Stimulated activated CD4-positive, alpha-beta T cell treated with anti-CD3 and anti-CD28 coated beads, TNF-alpha, amount 100 ng/mL, for 24 hours (primary cell): ENCODE data around the gene NBPF4.
"Not testable (repeated sequence)": the region's sequence is repeated elsewhere in the genome, so short reads cannot be mapped to it uniquely, and the experiment has no call there.

Experiments
- DNase-seq, 3 experiments: peaks; one replicate each; pipeline ENCODE4 v3.0.0-alpha.2; 2020; ENCODE audit warnings: low read depth in 3 of 3

Gene NBPF4, protein sequence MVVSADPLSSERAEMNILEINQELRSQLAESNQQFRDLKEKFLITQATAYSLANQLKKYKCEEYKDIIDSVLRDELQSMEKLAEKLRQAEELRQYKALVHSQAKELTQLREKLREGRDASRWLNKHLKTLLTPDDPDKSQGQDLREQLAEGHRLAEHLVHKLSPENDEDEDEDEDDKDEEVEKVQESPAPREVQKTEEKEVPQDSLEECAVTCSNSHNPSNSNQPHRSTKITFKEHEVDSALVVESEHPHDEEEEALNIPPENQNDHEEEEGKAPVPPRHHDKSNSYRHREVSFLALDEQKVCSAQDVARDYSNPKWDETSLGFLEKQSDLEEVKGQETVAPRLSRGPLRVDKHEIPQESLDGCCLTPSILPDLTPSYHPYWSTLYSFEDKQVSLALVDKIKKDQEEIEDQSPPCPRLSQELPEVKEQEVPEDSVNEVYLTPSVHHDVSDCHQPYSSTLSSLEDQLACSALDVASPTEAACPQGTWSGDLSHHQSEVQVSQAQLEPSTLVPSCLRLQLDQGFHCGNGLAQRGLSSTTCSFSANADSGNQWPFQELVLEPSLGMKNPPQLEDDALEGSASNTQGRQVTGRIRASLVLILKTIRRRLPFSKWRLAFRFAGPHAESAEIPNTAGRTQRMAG

DNA sequence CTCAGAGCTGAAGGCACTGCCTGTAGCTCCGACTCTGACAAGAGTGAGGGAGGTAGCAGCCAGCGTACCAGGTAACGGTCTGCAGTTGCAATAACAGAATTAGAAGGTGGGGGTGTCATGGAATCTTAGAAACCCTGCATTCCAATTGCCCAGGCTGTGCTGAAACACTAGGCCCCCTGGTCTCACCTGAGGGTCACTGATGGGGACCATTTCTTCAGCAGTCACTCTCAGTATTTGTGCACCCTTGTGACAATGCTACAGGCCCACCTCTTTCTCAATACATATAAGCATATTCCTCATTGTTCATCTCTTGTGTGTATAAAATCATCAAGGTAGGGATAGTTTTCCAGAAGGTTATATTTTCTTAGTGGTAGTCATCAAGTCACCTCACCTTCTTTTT lies at the start of gene NBPF4:
TSS of gene NBPF4 (minus strand) at position 101 of the 400 bp plus-strand sequence. CDS start 315 bp downstream, outside the sequence.
- DNase-seq = not testable (repeated sequence)

DNA sequence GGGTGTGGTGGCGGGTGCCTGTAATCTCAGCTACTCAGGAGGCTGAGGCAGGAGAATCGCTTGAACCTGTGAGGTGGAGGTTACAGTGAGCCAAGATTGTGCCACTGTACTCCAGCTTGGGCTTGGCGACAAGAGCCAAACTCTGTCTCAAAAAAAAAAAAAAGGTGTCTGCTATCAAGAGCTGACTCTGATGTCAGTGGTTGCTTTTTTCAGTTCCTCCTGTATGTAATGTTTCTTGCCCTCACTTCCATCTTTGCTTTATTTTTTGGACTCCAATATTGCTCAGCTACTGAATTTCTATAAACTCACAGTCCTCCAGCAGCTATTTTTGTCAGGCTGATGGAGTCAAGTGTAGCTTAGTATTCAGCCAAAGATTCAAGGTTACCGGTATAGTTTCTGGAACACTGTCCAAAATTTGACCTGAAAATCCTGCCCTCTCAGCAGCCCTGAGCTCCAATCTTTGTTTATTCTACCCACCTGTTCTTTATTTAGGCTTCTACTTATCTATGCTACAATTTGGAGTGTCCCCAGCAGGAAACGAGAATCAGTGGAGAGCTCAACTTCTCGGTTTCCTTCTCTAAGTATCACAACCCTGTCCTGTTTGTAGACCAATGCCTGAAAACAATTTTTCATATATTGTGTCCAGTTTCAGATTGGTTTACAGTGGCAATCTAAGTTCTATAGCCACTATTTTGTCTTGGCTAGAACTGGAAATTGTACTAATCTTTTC lies 38.8 kb upstream of the NBPF4 start:
- not testable (repeated sequence) for DNase-seq

DNA sequence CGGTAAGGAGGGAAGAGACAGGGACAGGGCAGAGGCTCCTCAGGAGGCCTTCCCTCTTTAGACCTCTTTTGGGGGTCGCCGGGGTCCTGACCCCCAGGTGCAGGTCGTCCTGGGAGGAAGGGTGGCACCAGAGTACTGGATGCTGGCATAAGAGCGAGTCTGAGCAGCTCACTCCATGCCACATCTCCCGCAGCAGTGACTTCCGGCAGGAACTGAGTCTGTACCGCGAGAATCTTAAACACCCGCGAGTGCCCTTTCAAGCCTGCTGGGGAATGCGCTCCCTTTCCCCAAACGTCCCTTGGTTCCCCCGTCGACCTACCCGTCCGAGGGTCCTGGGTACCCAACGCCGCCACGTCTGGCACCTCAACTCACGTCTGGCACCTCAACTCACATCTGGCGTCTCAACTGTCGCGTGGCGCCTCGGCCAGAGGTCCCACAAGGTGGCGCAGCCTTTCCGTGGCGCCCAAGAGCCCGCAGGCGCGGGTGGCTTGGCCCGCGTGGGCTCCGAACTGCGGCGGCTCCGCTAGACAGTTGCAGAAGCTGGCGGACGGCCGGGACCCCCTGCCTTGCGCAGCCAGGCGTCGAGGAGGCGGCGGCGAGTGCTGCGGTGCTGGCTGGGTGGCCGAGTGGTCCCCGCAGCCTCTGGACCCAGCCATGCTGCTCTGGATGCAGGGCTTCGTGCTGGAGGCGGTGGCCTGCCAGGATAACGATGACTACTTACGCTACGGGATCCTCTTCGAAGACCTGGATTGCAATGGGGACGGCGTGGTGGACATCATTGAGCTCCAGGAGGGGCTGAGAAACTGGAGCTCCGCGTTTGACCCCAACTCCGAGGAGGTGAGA lies 28.8 kb upstream of the NBPF4 start:
- not testable (repeated sequence) for DNase-seq

DNA sequence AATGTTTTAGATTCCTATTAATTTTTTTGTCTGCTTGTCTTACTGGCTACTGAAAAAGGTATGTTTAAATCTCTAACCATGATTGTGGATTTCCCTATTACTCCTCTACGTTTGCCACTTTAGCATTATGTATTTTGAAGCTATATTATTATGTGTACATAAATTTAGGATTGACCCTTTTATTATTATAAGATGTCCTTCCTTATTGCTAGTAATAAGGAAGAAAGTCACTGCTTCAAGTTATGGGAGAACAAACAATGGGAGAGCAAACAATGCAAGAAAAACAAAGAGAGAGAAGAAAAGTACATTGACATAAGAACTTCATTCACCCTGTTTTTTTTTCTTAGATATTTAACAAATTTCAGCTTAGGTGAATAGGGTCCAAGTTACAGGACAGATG lies 23.2 kb upstream of the NBPF4 start:
- not testable (repeated sequence) for DNase-seq

DNA sequence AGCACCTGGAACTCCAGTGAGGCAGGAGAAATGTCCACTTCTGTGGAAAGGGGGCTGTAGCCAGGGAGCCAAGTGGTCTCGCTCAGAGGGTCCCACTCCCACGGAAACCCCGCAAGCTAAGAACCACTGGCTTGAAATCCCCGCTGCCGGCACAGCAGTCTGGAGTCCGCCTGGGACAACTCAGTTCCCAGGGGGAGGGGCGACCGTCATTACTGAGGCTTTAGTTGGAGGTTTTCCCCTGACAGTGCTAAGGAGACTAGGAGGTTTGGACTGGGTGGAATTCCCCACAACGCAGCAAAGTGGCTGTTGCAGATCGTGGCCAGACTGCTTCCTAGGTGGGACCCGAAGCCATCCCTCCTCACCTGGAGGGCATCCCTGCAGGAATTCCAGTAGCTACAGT lies 18.1 kb upstream of the NBPF4 start:
- DNase-seq = not testable (repeated sequence)

DNA sequence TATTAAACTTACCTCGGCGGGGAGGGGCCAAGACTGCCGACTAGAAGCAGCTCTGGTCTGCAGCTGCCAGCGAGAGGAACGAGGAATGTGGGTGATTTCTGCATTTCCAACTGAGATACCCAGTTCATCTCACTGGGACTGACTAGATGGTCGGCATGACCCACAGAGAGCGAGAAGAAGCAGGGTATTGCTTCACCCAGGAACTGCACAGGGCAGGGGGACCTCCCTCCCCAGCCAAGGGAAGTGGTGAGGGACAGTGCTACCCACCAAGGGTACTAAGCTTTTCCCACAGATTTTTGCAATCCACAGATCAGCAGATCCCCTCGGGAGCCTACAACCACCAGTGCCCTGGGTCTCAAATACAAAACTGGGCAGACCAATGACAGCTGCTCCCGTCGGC lies 17.6 kb upstream of the NBPF4 start:
- DNase-seq = not testable (repeated sequence)

DNA sequence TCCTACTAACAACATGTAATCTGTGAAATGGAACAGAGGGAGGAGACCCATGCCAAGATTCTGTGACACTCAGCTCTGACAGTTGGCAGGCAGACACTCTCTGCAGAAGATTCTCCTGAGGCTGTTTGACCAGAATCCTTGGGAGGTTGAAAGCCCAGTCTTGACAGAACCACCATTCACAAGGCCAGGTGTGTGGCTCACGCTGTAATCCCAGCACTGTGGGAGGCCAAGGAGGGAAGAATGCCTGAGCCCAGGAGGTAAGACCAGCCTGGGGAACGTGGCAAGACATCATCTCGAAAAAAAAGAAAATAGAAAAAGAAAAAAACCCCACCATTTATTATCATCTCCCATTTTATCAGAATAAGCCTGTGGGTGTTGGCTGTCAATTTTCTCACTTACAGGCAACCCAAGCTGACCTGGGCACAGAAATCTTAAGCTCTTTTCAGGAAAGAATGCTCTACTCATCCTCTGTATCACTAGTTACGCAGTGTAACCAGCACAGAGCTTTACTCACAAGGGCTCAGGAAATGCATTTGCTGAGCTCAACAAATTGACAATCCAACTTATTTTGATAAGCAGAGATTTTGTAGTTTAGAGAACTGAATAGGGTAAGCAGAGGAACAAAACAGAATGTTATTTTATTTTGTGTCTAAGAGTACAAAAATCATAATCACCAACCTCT lies 16.8 kb upstream of the NBPF4 start:
- not testable (repeated sequence) for DNase-seq

DNA sequence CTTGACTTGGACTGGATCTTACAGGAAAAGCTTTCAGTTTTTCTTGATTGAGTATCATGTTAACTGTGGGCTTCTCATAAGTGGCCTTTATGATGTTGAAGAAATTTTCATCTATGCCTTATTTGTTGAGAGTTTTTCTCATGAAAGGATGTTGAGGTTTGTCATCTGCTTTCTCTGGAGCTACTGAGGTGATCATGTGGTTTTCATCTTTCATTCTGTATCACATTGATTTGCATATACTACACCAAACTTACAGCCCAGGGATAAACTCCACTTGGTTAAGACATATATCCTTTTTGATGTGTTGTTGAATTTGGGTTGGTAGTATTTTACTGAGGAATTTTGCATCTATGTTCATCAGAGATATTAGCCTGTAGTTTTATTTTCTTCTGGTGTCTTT lies 11.6 kb upstream of the NBPF4 start:
- not testable (repeated sequence) for DNase-seq

DNA sequence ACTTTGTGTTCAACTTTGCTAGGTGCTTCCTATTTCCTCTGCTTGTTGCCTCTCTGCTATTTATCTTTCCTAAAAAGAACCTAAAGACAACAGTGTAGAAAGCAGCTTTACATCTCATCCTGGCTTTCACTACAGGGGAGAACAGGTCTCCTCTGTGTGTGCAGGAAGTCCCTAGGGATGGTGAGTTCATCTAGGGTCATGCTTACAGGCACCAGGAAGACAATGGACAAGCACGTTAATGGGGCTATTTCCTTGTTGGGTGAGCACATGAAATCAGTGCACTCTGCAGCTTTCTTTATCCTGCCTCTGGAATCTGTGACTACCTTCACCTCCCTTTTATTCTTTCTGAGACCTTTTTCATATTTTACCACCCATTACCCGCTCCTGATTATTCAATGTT lies 4.5 kb downstream of the NBPF4 start:
- not testable (repeated sequence) for DNase-seq

DNA sequence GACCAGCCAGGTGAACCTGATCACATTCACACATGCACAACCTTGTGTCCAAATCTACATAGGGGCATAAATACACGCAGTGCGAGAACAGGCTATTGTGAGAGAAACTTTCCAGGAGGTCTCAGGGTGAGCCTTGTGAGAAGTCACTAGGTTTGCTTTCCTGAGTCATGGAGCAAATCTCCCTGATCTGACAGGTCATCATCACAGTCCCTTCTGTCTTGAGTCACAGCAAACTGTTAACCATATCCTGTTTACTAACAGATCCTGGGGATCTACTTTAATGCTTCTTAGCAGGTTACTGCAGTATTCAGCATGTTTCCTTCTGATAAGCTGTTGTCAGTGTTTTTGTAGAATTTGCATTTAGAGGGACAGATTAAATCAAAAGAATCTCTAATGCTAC lies 8.6 kb downstream of the NBPF4 start:
- not testable (repeated sequence) for DNase-seq

DNA sequence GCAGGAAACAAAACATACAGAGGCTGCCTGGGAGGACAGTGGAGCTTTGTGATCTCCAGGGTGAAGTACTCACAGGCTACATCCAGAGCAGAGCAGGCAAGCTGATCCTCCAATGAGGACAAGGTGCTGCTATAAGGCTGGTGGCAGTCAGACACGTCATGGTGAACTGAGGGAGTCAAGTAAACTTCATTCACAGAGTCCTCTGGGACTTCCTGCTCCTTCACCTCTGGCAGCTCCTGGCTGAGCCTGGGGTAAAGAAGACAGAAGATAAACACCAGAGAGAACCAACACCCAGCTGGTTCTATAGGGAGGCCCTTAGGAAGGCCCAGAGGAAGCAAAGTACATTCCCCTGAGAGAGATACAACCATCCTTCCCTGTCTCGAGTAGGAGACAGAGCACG lies 11.7 kb downstream of the NBPF4 start:
- DNase-seq = not testable (repeated sequence)

DNA sequence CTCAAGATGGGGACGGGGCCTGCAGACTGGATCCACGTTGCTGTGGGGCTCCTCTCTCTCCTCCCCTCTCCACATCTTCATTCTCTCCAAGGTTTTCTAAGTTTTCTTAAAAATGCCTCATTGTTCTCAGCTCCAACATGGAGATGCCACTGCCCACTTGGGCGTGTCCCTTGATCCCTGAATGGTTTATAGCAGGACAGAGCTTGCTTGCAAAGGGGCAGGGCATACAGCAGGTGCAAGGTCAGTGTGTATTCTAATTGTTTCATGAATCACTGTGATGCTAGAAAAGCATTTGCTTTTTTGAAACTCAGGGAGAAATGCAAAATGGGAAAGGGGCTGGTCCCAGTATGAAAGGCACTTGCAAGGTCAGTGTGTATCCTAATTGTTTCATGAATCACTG lies 13.9 kb downstream of the NBPF4 start:
- not testable (repeated sequence) for DNase-seq

DNA sequence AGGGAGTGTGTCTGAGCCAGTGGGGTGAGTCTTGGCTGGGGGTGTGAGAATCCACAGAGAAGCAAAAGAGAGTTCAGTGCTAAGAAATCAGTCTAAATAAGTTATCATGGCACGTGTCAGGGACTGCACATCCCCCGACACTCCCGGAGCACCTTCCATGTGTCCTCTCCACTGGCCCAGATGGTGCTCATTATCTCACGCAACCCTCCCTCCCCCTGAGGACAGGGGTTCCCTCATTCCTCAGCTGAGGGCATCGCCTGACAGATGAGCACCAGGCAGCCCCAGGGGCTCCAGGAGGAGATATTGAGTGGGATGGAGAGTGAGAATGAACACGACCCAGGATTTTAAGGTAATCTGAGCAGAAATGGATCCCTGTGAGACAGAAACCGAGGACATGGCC lies 16.1 kb downstream of the NBPF4 start:
- not testable (repeated sequence) for DNase-seq

DNA sequence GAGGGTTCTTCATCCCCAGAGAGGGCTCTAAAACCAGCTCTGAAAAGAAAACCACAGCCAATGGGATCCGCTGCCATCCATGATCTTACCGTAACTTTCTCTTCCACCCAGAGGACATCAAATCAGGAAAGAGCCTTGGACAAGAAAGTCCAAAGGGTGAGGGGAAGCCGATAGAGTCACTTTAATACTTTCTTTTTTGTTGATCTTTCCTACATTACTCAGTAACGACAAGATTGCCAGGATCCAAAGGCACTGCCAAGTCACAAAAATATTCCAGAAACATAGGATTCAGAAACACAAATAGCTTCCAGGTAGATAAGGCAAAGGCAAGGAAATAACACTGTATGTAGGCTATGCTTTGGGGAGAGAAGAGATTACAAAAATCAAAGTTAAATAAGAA lies 17.0 kb downstream of the NBPF4 start:
- not testable (repeated sequence) for DNase-seq

DNA sequence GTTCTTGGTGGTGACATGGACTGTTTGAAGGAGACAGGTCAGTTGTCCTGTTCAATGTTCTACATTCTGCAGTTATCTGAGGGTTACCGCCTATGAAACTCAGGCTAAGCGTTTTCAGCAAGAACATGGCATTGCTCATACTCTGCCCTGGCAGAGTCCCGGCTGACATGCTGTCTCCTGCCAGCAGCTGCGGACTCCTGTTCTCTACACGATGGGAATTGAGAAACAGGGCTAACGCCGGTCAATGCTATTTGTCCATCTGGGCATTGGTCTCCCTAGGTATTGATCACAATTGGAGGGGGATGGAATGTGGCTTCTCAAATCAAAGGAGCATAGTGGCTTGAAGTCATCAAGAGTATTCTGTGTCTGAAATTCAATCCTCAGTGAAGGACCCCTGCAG lies 20.6 kb downstream of the NBPF4 start:
- not testable (repeated sequence) for DNase-seq

DNA sequence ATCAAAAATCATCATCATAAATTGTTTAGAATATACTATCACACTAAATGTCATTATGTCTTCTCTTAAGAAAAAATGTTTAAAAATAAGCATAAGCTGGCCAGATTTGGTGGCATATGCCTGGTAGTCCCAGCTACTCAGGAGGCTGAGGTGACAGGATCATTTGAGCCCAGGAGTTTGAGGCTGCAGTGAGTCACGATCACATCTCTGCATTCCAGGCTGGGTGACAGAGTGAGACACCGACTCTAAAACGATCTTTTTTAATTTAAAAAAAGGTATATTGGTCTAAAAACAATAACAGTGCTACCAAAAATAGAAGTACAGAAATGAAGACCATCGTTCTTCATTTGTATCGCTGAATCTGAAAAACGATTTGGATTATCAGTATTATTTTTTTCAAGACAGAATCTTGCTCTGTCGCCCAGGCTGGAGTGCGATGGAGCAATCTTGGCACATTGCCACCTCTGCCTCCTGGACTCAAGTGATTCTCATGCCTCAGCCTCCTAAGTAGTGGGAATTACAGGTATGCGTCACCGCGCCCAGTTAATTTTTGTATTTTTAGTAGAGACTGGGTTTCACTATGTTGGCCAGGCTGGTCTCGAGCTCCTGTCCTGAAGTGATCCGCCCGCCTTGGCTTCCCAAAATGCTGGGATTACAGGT lies 26.2 kb downstream of the NBPF4 start:
- not testable (repeated sequence) for DNase-seq

DNA sequence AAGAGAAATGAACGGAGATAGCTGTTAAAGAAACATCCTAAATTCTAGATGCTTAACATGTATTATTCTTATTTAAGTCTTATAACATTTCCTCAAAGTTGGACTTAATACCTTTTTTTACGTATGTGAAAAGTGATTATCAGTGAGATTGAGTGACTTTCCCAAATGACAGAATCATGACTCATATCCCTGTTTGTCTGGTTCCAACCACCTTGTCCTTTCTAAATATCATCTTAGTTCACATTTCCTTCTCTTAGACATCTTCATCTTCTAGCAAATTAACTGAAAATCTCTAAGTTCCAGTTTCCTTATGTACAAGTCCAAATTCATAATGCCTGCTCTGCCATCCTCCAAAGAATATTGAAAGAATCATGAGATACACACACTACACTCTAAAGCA lies 26.9 kb downstream of the NBPF4 start:
- not testable (repeated sequence) for DNase-seq

DNA sequence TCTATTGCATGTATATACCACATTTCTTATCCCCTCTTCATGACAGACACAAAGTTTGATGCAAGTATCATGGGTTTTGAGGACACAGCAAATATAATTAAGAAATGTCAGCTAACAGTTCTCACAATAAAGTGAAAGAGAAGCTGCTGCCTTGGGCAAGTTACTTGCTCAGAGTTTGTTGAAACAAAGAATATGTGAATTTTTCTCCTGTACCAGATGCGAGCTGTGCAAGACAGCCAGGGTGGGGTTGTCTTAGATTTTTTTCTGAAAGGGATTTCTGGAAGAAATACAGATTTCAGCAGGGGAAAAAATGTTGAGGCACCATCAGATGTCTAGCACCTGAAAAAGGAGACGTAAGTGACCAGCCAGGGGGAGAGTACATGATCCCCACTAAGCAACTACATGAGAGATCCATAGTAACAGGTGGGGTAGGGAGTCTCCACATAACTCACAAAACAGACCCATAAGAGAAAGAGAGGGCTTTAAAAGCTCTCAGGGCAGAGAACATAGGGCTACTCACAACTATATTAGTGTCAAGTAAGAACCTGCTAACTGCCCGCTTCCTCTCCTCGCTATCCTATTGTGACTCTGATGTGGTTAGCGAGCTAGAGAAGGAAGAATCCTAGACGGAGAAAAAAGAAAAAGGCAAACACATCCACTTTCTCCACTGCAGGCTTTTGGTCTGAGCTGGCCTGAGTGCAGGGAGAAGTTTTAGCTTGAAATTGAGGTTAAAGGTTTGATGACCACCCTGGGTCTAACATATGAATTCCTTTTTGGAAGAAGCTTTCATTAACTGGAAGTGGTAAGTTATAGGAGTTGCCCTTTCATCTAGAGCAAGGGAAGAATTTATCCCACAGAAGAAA lies 27.6 kb downstream of the NBPF4 start:
- DNase-seq = not testable (repeated sequence)
